Mesenteric fat pad (tissue), 1 donor: ENCODE results near the gene DCP2. TPM values are rescaled to one million over a fixed set of nuclear protein-coding genes. Genes with fewer than 3 reads are reported as not detected.

ENCODE experiments used
- DNase-seq: peaks from one replicate; pipeline ENCODE4 v3.0.0-alpha.2; 2020; ENCODE audit warnings: low spot score
- total RNA-seq: library from RNA; stranded (reverse); fragmentation: NEBNext Ultra II Directional; extraction: Animal tissue kit (Norgen Biotek cat#: 25700); gene quantifications from one replicate; pipeline ENCODE4 v1.2.1, GENCODE V29; 2021
- donor health status: DM: yes; HTN: yes; CAD: no.

DCP2 gene
- total RNA-seq, 1 donor from 2014 or later = 39.2 TPM

DNA sequence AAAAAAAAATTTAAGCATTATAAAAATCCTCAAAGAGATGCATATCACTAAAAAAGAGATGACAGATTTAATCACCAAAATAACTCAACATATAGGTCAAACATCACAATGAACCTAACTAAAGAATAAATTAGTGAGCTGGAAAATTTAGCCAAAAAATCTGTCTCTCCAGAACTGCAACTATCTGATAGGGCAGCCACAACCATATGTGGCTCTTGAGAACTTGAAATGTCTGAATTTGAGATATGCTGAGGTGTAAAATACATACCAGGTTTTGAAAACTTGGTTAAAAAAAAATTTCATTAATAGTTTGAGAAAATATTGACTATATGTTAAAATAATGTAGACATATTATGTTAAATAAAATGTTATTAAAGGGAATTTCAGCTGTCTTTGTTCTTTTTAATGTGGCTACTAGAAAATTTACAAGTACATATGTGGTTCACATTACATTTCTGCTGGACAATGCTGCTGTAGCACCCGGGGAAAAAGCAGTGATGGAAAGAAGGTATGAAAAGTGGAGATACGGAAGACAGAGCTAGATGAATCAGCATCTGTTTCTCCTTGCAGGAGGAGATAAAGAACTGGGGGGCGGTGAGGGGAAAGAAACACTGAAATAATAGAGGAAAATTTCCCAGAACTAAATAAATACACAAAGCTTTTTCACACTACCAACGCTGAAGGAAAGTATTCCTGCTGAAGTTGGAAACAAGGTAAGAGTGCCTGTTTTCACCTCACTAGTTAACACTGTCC lies 66.1 kb downstream of the DCP2 start:
- DNase-seq = no peak

DNA sequence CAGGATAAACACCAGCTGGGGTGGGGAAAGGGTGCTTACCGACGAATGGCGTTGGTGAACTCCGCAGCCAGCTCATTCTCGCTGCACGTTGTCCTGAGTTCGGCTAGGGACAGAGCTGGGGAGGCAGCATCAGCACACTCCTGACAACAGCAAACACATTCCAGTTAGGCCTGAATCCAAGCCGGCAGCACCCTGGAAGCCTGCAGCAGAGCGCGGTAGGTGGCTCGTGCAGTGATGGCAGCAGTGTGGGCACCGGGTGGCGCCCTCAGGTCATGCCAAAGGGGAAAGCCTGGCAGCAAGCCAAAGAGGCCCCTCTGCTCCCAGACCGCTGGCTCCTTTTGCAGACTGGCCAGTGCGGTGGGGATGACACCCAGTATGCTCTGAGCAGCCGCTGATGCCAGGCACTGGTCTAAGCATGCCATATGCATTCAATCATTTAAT lies 66.9 kb downstream of the DCP2 start:
- DNase-seq = no peak

DNA sequence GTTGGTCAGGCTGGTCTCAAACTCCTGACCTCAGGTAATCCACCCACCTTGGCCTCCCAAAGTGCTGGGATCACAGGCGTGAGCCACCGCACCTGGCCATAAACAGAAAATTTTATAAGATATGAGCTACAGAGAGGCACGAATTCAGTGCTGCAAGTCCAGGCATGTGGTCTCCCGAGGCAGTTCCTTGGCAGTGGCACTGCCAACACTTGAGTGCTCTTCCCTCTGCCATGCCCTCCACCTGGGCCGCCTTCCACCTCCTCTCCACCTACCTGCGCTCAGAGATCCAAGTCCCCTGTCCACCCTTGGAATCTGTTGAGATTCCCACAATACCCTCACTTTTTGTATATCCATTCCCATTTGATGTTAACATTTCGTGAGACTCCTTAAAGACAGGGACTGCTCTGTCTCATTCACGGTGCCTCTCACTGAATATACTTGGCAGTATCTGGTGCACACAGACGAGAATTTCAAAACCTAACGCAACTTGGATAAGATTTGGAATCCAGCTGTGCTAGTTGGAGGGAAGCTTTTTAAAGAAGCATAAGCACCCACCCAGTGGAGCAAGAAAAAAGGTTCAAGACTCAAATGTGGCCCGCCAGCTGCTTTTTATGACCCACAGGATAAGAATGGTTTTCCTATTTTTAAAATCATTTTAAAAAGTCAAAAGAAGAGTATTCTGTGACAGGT lies 68.3 kb downstream of the DCP2 start:
- DNase-seq = no peak

GRCh38 chr5:113047234-113047633 lies 70.6 kb downstream of the DCP2 start:
- DNase-seq = no peak

GRCh38 chr5:113047733-113048652 lies 71.4 kb downstream of the DCP2 start:
- DNase-seq = no peak

GRCh38 chr5:113048931-113049330 lies 72.3 kb downstream of the DCP2 start:
- DNase-seq = no peak

- no peak for DNase-seq
These were observed 74.3 kb downstream of the DCP2 start for GRCh38 chr5:113050721-113051382.

- DNase-seq = no peak
These were observed 75.6 kb downstream of the DCP2 start for GRCh38 chr5:113052041-113052795.

GRCh38 chr5:113053511-113053995 lies 77.0 kb downstream of the DCP2 start:
- no peak for DNase-seq

GRCh38 chr5:113054899-113055298 lies 78.3 kb downstream of the DCP2 start:
- DNase-seq = no peak

DNA sequence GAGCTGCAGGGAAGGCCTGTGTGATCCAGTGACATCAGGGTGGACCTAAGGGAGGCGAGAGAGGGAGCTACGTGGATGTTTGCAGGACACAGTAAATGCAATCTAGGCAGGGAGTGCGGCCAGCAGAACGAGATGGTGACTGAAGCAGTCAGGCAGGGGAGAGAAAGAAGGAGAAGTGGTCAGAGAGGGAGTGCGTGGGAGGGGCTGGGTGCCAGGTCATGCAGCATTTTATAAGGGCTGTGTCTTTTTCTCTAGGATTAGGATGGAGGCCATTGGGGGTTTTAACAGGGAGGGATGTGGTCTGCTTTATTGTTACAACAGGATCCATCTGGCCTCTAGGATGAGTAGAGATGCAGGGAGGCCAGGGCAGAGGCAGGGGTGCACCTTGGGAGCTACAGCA lies 80.4 kb downstream of the DCP2 start:
- no peak for DNase-seq

- DNase-seq = no peak
These were observed 81.0 kb downstream of the DCP2 start for GRCh38 chr5:113057557-113057984.

- no peak for DNase-seq
These were observed 81.7 kb downstream of the DCP2 start for GRCh38 chr5:113058269-113058668.

- DNase-seq = peak; percentile 84
These were observed 82.2 kb downstream of the DCP2 start for GRCh38 chr5:113058706-113059226.

DNA sequence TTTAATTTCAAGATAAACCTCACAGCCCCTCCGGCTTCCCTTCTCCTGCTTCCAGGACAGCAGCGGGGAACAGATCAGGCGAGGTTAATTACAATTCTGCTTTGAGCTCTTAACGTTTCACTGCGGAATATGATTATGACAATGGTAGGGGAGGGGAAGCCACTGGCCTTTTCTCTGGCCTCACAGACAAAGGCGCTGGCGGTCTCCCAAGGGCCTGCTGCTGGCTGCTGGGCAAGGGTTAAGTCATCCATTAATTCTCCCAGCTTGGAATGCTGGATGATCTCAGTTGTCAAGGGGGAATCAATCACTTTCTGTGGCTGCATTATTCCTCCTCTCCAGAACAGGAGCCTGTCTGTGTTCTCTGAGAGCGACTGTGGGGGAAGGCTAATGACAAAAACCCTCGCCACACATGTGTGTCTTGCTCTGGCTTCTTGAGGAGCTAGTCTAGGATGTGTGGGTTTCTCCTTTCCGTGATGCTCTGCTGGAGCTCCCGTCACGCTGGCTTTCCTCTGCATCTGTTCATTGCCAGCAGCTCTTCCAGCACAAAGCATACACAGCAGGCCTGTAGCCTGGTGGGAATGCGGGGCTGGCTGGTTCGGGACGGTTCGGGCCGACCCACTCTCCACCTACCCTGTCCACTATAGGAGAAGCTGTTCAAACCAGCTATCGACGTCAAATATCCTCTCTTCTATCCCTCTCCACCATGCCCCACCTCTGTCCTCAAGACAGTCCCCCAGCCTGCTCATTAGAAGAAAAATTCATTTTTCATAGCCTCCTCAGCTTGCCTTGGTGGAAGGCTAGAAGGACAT lies 82.8 kb downstream of the DCP2 start:
- no peak for DNase-seq

DNA sequence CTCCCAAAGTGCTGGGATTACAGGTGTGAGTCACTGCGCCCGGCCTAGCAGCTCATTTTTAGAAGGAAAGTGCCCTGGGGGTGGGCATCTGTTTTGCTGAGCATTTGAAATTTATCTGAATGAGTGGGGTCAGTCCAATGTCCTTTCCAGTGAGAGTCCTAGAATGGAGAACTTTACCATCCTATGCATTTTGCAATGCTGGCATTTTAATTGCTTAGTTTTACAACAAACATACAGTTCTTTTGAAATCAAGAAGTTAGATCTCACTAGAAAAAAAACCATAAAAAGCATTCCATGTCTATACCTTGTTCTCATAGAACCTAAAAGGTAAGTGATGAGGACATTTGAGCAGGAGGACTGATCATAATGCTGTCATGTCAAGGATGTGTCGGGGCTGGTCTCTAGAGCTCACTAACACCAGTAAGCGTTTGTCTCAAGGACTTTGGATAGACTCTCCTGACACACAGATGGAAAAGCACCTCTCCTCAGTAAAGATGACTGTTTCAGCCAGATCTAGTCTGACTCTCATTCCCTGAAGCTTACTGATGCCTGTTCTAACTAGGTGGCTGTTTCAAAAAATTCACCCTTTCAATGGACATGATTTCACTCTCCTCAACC lies 83.9 kb downstream of the DCP2 start:
- DNase-seq = no peak

DNA sequence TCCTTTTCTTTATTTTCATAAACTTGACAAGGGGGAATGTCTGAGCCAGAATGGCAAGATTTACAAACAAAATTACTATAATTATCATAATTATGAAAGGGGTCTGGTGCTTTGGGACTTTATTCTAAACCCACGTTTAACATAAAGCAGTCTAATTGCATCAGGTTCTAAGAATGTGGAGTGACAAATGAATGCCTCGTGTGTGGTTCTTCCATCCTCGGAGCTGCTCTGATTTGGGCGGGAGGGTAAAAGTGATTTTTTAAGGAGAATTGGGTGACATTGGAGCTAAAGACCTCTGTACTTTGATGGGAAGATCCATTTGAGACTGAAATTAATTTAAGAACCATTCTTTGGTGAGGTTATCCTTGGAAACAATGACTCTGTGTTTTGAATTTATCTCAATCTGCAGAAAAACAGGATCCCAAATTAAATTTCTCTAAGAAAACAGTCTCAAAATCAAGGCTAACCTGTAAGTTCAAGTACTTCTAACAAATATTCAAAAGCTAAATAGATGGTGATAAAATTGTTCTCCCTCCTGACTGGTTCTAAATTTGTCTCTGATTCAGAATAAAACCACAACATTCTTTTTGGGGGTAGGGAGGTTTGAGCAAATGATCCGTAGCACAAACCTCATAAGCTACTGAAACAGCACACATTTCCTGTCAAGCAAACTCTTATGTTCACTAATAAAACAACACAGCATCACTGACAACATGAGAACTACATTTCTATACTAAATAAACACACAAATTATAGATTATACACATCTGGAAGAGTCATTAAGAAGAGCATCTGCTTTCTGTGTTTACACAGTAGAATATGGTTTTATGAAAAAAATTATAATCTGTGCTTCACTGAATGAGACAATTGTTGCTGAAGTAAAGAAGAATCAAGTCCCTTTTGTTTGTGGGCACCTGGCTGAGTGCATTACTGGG lies 85.5 kb downstream of the DCP2 start:
- no peak for DNase-seq
